AG04450 (cell line): Measurements from ENCODE around the gene PLK2. TPM values are rescaled to one million over a fixed set of nuclear protein-coding genes. Genes with fewer than 3 reads are reported as not detected.
A peak's percentile ranks its signal among the peaks of the same experiment; 100 is the strongest.

ENCODE experiments used
- CTCF ChIA-PET: fragments of 300-600, 350-600 bp; formaldehyde crosslinking; extraction: SDS; loops from one replicate; lab custom pipeline; 2022; ENCODE audit warnings: antibody characterized with exemption, inconsistent platforms; lab: Charles Lee
- POLR2A ChIA-PET: fragments of 350-600 bp; formaldehyde crosslinking; extraction: SDS; loops from one replicate; lab custom pipeline; 2021; ENCODE audit warnings: antibody characterized with exemption, inconsistent platforms; lab: Yijun Ruan, JAX
- DNase-seq: peaks from one replicate; pipeline ENCODE4 v3.0.0-alpha.2; 2011; ENCODE audit warnings: low read depth, low spot score
- H3K27ac ChIP-seq: one replicate; pipeline ENCODE4 v1.5.1; 2012; ENCODE audit warnings: low read depth, low read length, control low read depth
- H3K27me3 ChIP-seq: one replicate; pipeline ENCODE4 v1.6.0; 2012; ENCODE audit warnings: low read length; ENCODE audit not compliant: control insufficient read depth, insufficient read depth
- H3K4me3 ChIP-seq: 2 replicates; pipeline ENCODE4 v1.5.1; 2011; ENCODE audit warnings: mild to moderate bottlenecking, low read depth, low read length, control low read depth
- H3K9me3 ChIP-seq: 2 replicates; pipeline ENCODE4 v1.5.1; 2012; ENCODE audit warnings: low read length; ENCODE audit not compliant: control insufficient read depth, insufficient read depth
- polyA plus RNA-seq: library from polyadenylated mRNA; depleted of rRNA; stranded (reverse); fragments of >200 nt; gene quantifications from 2 replicates; pipeline ENCODE4 v1.2.3, GENCODE V29; 2011
- TF ChIP-seq, protein P1 (sequence below): IDR thresholded peaks from 2 replicates; pipeline ENCODE4 v1.5.1; 2011; ENCODE audit warnings: low read depth, low read length, control low read depth, inconsistent platforms

Gene PLK2
- polyA plus RNA-seq, 1 experiment = 229 TPM

DNA sequence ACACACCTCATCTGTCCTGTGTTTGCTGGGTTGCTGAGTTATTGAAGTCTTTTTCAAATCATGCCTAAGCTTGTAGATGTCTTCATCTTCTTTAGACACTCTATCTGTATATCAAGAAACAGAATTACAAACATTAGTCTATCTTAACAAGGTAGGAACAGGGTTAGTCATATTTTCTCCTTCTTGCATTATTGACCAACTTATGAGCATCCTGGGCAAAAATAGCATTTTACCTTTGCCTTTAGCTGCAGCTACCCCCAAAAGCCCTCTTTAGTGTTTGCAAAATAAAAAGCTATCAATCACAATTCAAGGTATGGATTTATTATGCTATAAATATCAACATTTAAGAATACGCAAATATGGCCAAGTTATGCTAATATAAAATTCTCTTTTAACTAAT lies 3.4 kb downstream of the PLK2 start:
- ChIA-PET CTCF (interaction anchor here (1.0 to 2.6 kb wide), 4 partner anchors 568 to 1237 kb away, joined by 3 to 24 read pairs (median 9); no protein-coding TSS in a partner anchor), POLR2A (no interaction called here)
- DNase-seq = no peak
- peak overlapping the region; percentile 94 for H3K4me3 ChIP-seq
- no peaks in the 10 kb centered on the region for H3K27me3 ChIP-seq
- no peak overlapping the region for H3K27ac ChIP-seq
- TF ChIP-seq, protein P1, sequence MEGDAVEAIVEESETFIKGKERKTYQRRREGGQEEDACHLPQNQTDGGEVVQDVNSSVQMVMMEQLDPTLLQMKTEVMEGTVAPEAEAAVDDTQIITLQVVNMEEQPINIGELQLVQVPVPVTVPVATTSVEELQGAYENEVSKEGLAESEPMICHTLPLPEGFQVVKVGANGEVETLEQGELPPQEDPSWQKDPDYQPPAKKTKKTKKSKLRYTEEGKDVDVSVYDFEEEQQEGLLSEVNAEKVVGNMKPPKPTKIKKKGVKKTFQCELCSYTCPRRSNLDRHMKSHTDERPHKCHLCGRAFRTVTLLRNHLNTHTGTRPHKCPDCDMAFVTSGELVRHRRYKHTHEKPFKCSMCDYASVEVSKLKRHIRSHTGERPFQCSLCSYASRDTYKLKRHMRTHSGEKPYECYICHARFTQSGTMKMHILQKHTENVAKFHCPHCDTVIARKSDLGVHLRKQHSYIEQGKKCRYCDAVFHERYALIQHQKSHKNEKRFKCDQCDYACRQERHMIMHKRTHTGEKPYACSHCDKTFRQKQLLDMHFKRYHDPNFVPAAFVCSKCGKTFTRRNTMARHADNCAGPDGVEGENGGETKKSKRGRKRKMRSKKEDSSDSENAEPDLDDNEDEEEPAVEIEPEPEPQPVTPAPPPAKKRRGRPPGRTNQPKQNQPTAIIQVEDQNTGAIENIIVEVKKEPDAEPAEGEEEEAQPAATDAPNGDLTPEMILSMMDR = no peak
- H3K9me3 ChIP-seq = no peaks in the 10 kb centered on the region; the same call in 1 of the 2 replicates

DNA sequence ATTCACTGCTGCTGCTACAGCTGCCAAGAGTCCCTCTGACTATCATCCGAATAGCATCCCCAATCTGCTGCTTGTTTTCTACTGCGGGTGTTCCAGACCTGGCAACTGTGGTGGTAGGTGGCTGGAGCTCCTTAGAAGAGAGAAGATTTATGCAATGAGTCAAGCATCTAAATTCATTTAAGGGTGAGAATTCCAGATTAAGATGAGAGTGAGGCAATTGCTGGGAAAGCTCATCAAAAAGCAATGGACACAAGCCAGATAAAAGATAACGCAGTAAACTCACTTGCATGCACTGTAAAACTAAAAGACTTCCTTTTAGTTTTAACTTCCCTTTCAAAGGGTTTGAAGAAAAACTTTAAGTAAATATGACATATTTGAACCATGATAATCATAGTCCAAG lies 3.9 kb downstream of the PLK2 start:
- ChIA-PET CTCF (interaction anchor here (1.0 to 2.6 kb wide), 4 partner anchors 568 to 1236 kb away, joined by 3 to 24 read pairs (median 9); no protein-coding TSS in a partner anchor), POLR2A (no interaction called here)
- TF ChIP-seq, protein P1 = no peak
- Histone ChIP-seq H3K27ac (no peak overlapping the region), H3K4me3 (peak overlapping the region; percentile 94), H3K9me3 (no peaks in the 10 kb centered on the region; the same call in 1 of the 2 replicates), H3K27me3 (no peaks in the 10 kb centered on the region)
- no peak for DNase-seq

DNA sequence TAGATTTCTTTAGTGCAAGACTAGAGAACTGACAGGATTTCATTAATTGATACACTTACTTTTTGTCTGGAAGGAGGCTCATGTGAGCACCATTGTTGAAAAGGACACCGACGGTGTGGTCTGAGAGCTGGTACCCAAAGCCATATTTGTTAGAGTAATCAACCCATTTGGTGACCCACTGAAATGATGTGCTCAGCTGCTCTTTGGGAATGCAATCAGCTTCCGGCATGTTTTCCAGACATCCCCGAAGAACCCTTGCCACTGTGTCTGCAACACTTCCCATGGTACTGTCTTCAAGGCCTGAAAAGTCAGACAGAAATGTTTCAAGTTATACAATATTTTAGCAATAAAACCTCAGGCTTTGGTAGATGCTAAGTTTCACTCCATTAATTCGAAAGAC lies 4.4 kb downstream of the PLK2 start:
- Histone ChIP-seq H3K4me3 (peak overlapping the region; percentile 94), H3K27me3 (no peaks in the 10 kb centered on the region), H3K9me3 (no peaks in the 10 kb centered on the region; the same call in 1 of the 2 replicates), H3K27ac (no peak overlapping the region)
- DNase-seq = no peak
- ChIA-PET POLR2A (no interaction called here), CTCF (interaction anchor here (1.0 to 2.6 kb wide), 4 partner anchors 567 to 1236 kb away, joined by 3 to 24 read pairs (median 9); no protein-coding TSS in a partner anchor)
- TF ChIP-seq, protein P1 = no peak

DNA sequence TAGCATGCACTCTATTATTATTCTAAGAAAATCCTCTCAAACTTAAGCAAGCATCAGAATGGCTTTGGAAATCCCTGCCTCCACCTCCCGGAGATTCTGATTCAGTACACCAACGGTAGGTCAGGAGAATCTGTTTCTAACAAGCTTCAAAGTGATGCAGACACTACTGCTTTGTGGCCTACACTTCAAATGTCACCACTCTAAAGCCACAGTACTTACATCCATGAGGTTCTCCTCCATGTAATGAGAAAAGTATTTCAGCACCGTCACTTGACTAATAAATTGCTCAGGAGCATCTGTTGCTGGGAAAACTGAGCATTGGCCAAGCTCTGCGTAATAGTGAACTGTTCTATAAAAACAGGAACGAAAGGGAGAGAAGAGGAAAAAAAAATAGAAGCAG lies 4.8 kb downstream of the PLK2 start:
- peak overlapping the region; percentile 94 for H3K4me3 ChIP-seq
- no peak overlapping the region for H3K27ac ChIP-seq
- no peaks in the 10 kb centered on the region; the same call in 1 of the 2 replicates for H3K9me3 ChIP-seq
- CTCF ChIA-PET = interaction anchor here (1.5 to 2.6 kb wide), 3 partner anchors 567 to 1157 kb away, joined by 8 to 24 read pairs (median 10); no protein-coding TSS in a partner anchor
- POLR2A ChIA-PET = no interaction called here
- TF ChIP-seq, protein P1 = no peak
- no peaks in the 10 kb centered on the region for H3K27me3 ChIP-seq
- DNase-seq = no peak

DNA sequence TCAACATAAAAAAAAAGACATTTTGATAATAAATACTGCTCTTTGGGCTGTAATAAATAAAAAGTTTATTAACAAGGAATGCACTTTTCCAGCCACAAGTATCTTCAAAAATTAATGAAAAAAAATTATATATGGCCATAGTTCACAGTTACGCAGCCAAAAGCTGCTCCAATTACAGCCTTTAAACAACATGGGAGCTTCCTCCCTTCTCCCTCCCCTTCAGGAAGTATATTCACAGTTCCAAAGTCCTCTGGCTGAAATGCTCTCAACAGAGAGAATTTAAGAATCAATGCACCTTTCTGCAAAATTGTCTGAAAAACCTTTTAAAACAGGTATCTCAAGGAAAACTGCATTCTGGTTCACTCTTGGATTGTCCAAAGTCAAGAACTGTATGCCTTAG lies 5.9 kb downstream of the PLK2 start:
- Histone ChIP-seq H3K27ac (no peak overlapping the region), H3K4me3 (peak overlapping the region; percentile 94), H3K9me3 (no peaks in the 10 kb centered on the region), H3K27me3 (no peaks in the 10 kb centered on the region)
- no peak for DNase-seq
- POLR2A ChIA-PET = no interaction called here
- CTCF ChIA-PET = interaction anchor here (0.9 to 1.4 kb wide), 3 partner anchors 566 to 1156 kb away, joined by 3 to 5 read pairs (median 4); no protein-coding TSS in a partner anchor
- TF ChIP-seq, protein P1 = no peak
